ENCODE results near the gene ANXA8.
"Not testable (repeated sequence)": the region's sequence is repeated elsewhere in the genome, so short reads cannot be mapped to it uniquely, and the experiment has no call there.

DNA sequence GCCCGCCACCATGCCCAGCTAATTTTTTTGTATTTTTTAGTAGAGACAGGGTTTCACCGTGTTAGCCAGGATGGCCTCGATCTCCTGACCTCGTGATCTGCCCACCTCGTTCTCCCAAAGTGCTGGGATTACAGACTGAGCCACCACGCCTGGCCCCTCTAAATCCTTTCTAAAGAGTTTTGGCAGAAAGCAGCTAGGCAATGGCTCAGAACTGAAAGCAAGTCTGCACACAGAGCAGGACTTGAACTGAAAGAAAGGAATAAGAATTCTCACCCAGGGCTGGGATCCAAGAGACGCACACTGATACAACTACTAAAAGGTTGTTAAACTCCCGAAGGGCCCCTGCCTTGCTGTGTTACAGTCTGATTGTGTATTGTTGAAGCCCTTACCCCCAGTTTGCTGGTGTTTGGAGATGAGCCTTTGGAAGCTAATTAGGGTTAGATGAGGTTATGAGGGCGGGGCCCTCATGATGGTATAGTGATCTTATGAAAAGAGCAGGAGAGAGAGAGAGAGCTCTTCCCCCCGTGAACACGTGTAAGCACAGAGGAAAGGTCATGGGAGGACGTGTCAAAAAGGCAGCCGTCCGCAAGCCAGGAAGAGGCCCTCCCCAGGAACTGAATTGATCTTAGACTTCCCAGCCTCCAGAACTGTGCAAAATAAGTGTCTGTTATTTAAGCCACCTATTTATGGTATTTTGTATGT, 18.5 kb downstream of the ANXA8 start:
- TF ChIP-seq, protein P1, sequence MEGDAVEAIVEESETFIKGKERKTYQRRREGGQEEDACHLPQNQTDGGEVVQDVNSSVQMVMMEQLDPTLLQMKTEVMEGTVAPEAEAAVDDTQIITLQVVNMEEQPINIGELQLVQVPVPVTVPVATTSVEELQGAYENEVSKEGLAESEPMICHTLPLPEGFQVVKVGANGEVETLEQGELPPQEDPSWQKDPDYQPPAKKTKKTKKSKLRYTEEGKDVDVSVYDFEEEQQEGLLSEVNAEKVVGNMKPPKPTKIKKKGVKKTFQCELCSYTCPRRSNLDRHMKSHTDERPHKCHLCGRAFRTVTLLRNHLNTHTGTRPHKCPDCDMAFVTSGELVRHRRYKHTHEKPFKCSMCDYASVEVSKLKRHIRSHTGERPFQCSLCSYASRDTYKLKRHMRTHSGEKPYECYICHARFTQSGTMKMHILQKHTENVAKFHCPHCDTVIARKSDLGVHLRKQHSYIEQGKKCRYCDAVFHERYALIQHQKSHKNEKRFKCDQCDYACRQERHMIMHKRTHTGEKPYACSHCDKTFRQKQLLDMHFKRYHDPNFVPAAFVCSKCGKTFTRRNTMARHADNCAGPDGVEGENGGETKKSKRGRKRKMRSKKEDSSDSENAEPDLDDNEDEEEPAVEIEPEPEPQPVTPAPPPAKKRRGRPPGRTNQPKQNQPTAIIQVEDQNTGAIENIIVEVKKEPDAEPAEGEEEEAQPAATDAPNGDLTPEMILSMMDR (IDR thresholded peaks at IDR 0.05; ENCODE audit: borderline replicate concordance, extremely low read depth, low read length, poor library complexity, severe bottlenecking): not testable (repeated sequence)
- TF ChIP-seq EZH2 (IDR thresholded peaks at IDR 0.05; ENCODE audit: borderline replicate concordance, low read depth, low read length, severe bottlenecking): not testable (repeated sequence)

Measured in DND-41 (cell line).